Endothelial cell of umbilical vein (primary cell): ENCODE results near the gene SLC22A8. TPM values are rescaled to one million over a fixed set of nuclear protein-coding genes. Genes with fewer than 3 reads are reported as not detected.

Experiments used
- BruUV-seq: library from RNA; stranded (reverse); fragments of 400-500 nt; replicated peaks from 2 replicates; lab custom pipeline; 2021; lab: Mats Ljungman, UMichigan
- CTCF ChIA-PET: fragments of 300-600, 350-600 bp; sonication (Branson Sonifier 250); formaldehyde crosslinking; loops from one replicate; lab custom pipeline; 2021; ENCODE audit warnings: antibody characterized with exemption, inconsistent platforms; lab: Charles Lee
- POLR2A ChIA-PET: fragments of 300-600, 350-600 bp; sonication (Branson Sonifier 250); formaldehyde crosslinking; loops from one replicate; lab custom pipeline; 2021; ENCODE audit warnings: antibody characterized with exemption, inconsistent platforms; lab: Charles Lee
- DNase-seq: peaks from one replicate; pipeline ENCODE4 v3.0.0-alpha.2; 2011; ENCODE audit warnings: low read depth, low spot score
- FAIRE-seq: peaks from 2 replicates; lab custom pipeline; 2011; peaks lifted over from hg19 to GRCh38; lab: Jason Lieb, UNC
- H2AFZ ChIP-seq: 2 replicates; pipeline ENCODE4 v1.6.0; 2012; ENCODE audit warnings: low read depth, low read length, control low read depth, inconsistent platforms
- H3K27ac ChIP-seq: 2 replicates; pipeline ENCODE4 v1.5.1; 2011; ENCODE audit warnings: low read depth, mild to moderate bottlenecking, control low read depth, low read length, moderate library complexity; ENCODE audit not compliant: insufficient read depth
- H3K27me3 ChIP-seq, 2 experiments: 2 replicates each; pipeline versions ENCODE4 v1.6.0 to v1.6.1; 2011; ENCODE audit warnings: low read length in 2 of 2, mixed read lengths in 1 of 2; ENCODE audit not compliant: control insufficient read depth in 2 of 2, insufficient read depth in 2 of 2
- H3K36me3 ChIP-seq, 2 experiments: 2 replicates in 1 of 2; 3 replicates in 1 of 2; pipeline ENCODE4 v1.5.1; 2011; ENCODE audit warnings: low read length in 2 of 2, mild to moderate bottlenecking in 1 of 2, moderate library complexity in 1 of 2; ENCODE audit not compliant: control insufficient read depth in 2 of 2, insufficient read depth in 2 of 2; ENCODE audit errors: extremely low read depth in 1 of 2
- H3K4me1 ChIP-seq: 3 replicates; pipeline ENCODE4 v1.5.1; 2011; ENCODE audit warnings: mild to moderate bottlenecking, low read length; ENCODE audit not compliant: control insufficient read depth, insufficient read depth; ENCODE audit errors: extremely low read depth
- H3K4me2 ChIP-seq: 2 replicates; pipeline ENCODE4 v1.6.1; 2011; ENCODE audit warnings: low read length, control low read depth, mixed read lengths; ENCODE audit not compliant: insufficient read depth
- H3K4me3 ChIP-seq, 3 experiments: fragments of 200-600 bp in 1 of 3; sonication (generic), shearing (Covaris generic) in 1 of 3; replicated peaks in 1 of 3; 2 replicates each; pipeline ENCODE4 v1.5.1; 2011 to 2016; ENCODE audit warnings: control low read depth in 3 of 3, low read length in 3 of 3, mild to moderate bottlenecking in 2 of 3, inconsistent platforms in 1 of 3, low read depth in 1 of 3, moderate library complexity in 1 of 3; ENCODE audit not compliant: insufficient read depth in 1 of 3
- H3K79me2 ChIP-seq: 2 replicates; pipeline ENCODE4 v1.6.0; 2012; ENCODE audit warnings: low read length, inconsistent platforms; ENCODE audit not compliant: control insufficient read depth, insufficient read depth
- H3K9ac ChIP-seq: replicated peaks from 2 replicates; pipeline ENCODE3; 2011; ENCODE audit warnings: low read length, control low read depth; ENCODE audit not compliant: insufficient read depth; ENCODE audit errors: extremely low read depth
- H3K9me1 ChIP-seq: replicated peaks from 3 replicates; pipeline ENCODE4 v1.6.0; 2011; ENCODE audit warnings: mild to moderate bottlenecking, low read length; ENCODE audit not compliant: control insufficient read depth, insufficient read depth; ENCODE audit errors: extremely low read depth
- H3K9me3 ChIP-seq: replicated peaks from 2 replicates; pipeline ENCODE4 v1.5.1; 2012; ENCODE audit warnings: low read length, inconsistent platforms; ENCODE audit not compliant: control insufficient read depth, insufficient read depth
- H4K20me1 ChIP-seq: replicated peaks from 2 replicates; pipeline ENCODE3; 2011; ENCODE audit warnings: mild to moderate bottlenecking, low read length; ENCODE audit not compliant: control insufficient read depth, insufficient read depth; ENCODE audit errors: extremely low read depth
- CTCF ChIP-seq, 2 donors: IDR thresholded peaks; 1 replicate in 1 of 2; 2 replicates in 1 of 2; pipeline ENCODE4 v1.5.1; 2011; ENCODE audit warnings: low read length in 2 of 2, mild to moderate bottlenecking in 2 of 2, moderate library complexity in 2 of 2, control low read depth in 1 of 2, inconsistent platforms in 1 of 2, low read depth in 1 of 2; ENCODE audit not compliant: insufficient read depth in 1 of 2; ENCODE audit errors: extremely low read depth in 1 of 2
- EZH2 ChIP-seq: IDR thresholded peaks from 2 replicates; pipeline ENCODE4 v1.6.1; 2012; ENCODE audit warnings: borderline replicate concordance, low read depth, mild to moderate bottlenecking, moderate library complexity, low read length, inconsistent platforms; ENCODE audit not compliant: severe bottlenecking
- FOS ChIP-seq: IDR thresholded peaks from 2 replicates; pipeline ENCODE4 v1.6.1; 2011; ENCODE audit warnings: mild to moderate bottlenecking, low read length, moderate library complexity, borderline replicate concordance; ENCODE audit not compliant: insufficient read depth
- GATA2 ChIP-seq: IDR thresholded peaks from 2 replicates; pipeline ENCODE4 v1.7.0; 2011; ENCODE audit warnings: low read depth, mild to moderate bottlenecking, moderate library complexity, mixed read lengths, low read length; ENCODE audit not compliant: insufficient read length, insufficient read depth
- JUN ChIP-seq: IDR thresholded peaks from 2 replicates; pipeline ENCODE4 v1.6.1; 2011; ENCODE audit warnings: borderline replicate concordance, low read depth; ENCODE audit not compliant: insufficient read length, insufficient read depth
- MAX ChIP-seq: IDR thresholded peaks from 2 replicates; pipeline ENCODE4 v1.6.1; 2011; ENCODE audit not compliant: insufficient read depth, insufficient read length
- MYC ChIP-seq: IDR thresholded peaks from one replicate; pipeline ENCODE4 v1.6.1; 2011; ENCODE audit warnings: mild to moderate bottlenecking, low read depth, low read length
- POLR2A ChIP-seq: IDR thresholded peaks from 2 replicates; pipeline ENCODE4 v1.6.1; 2012; ENCODE audit warnings: low read depth, mild to moderate bottlenecking, control low read depth, low read length
- POLR2AphosphoS5 ChIP-seq: IDR thresholded peaks from 2 replicates; pipeline ENCODE4 v1.6.1; 2012; ENCODE audit warnings: low read depth, mild to moderate bottlenecking, control low read depth, low read length, moderate library complexity; ENCODE audit not compliant: insufficient read depth
- dilution Hi-C: fragments of 300-500 bp; cut with MboI; formaldehyde crosslinking; loops from one replicate; pipeline ENCODE4 v1.15.0; 2019; ENCODE audit warnings: low sequenced_read_pairs; ENCODE audit not compliant: extremely low pct_ligation_motif_present
- intact Hi-C: fragments of 100-400 bp; cut with micrococcal nuclease; formaldehyde crosslinking; loops from one replicate; pipeline ENCODE4 v1.10.0; 2022
- polyA plus RNA-seq, 4 experiments: library from polyadenylated mRNA; depleted of rRNA in 3 of 4; stranded (reverse) in 3 of 4; unstranded in 1 of 4; fragments of >200 nt; gene quantifications; 2 replicates each; pipeline versions ENCODE4 v1.2.1 to v1.2.3, GENCODE V29; 2011 to 2012; ENCODE audit warnings: missing spikeins in 1 of 4
- total RNA-seq: library from RNA; stranded (reverse); gene quantifications from 2 replicates; pipeline ENCODE4 v1.2.3, GENCODE V29; 2021

SLC22A8 gene
- total and polyA plus RNA-seq, 2 donors (not counting 3 experiments of a cell fraction or from before 2014, with no cell fraction given), result not detected

- H3K4me1 ChIP-seq, result no peaks in the 10 kb centered on the region
- H3K27ac ChIP-seq, result no peak overlapping the region
- peaks cover 0 to under 1% of the 10 kb centered on the region in 2 experiments for H3K27me3 ChIP-seq
- ChIA-PET CTCF (interaction anchor here (0.9 to 1.4 kb wide), 3 partner anchors 12 to 90 kb away, joined by 4 to 5 read pairs (median 4); no protein-coding TSS in a partner anchor), POLR2A (no interaction called here)
- no peaks in the 10 kb centered on the region for H3K9me3 ChIP-seq
- BruUV-seq, result no TSS peak
- H2AFZ ChIP-seq, result no peak overlapping the region
- intact Hi-C loops (no loop called here), dilution Hi-C loops (no loop called here)
- H4K20me1 ChIP-seq, result no peaks in the 10 kb centered on the region
- FAIRE-seq (no peak), DNase-seq (no peak)
- H3K4me3 ChIP-seq, result no peak overlapping the region
- H3K36me3 ChIP-seq, result no peaks in the 10 kb centered on the region
- no peak overlapping the region for H3K9ac ChIP-seq
- H3K4me2 ChIP-seq, result no peak overlapping the region
- no peaks in the 10 kb centered on the region for H3K9me1 ChIP-seq
- H3K79me2 ChIP-seq, result no peaks in the 10 kb centered on the region
- TF ChIP-seq CTCF (IDR thresholded peaks at IDR 0.05; ENCODE audit: extremely low read depth in 1 of 2, insufficient read depth in 1 of 2, low read depth in 1 of 2, low read length in 2 of 2) (no peak), MAX (no peak), FOS (no peak), POLR2AphosphoS5 (no peak), GATA2 (no peak), POLR2A (no peak), EZH2 (no peak), JUN (no peak), MYC (no peak)
These were observed 19.4 kb downstream of the SLC22A8 start for GRCh38 chr11:62996271-62996670.
